Prostate gland (tissue), 2 donors: ENCODE measurements around the gene LAMA3. TPM values are rescaled to one million over a fixed set of nuclear protein-coding genes. Genes with fewer than 3 reads are reported as not detected.

Source experiments
- DNase-seq: peaks from one replicate; pipeline ENCODE4 v3.0.0-alpha.2; 2019; ENCODE audit warnings: low spot score
- H3K27ac ChIP-seq, 2 donors: fragments of 200-600 bp; sonication (generic); 2 replicates each; pipeline ENCODE4 v1.5.1; 2017 to 2019
- H3K27me3 ChIP-seq: fragments of 200-600 bp; sonication (generic); replicated peaks from 2 replicates; pipeline ENCODE4 v1.5.1; 2019; ENCODE audit not compliant: insufficient read depth
- H3K36me3 ChIP-seq, 2 donors: fragments of 200-600 bp; sonication (generic); 1 replicate in 1 of 2; 2 replicates in 1 of 2; pipeline versions ENCODE4 v1.5.1 to v1.8.1; 2017 to 2019
- H3K4me1 ChIP-seq: fragments of 200-600 bp; sonication (generic); replicated peaks from 2 replicates; pipeline ENCODE4 v1.5.1; 2019
- H3K4me3 ChIP-seq, 2 donors: fragments of 200-600 bp; sonication (generic); 2 replicates each; pipeline ENCODE4 v1.5.1; 2017 to 2019
- H3K9me3 ChIP-seq: fragments of 200-600 bp; sonication (generic); 2 replicates; pipeline ENCODE4 v1.5.1; 2017
- CTCF ChIP-seq, 4 experiments: fragments of 200-600 bp in 2 of 4; fragments of 450-650 bp in 2 of 4; sonication (generic) in 2 of 4; IDR thresholded peaks; 1 replicate in 3 of 4; 2 replicates in 1 of 4; pipeline ENCODE4 v1.5.1; 2016 to 2019; ENCODE audit warnings: antibody characterized with exemption in 4 of 4, mild to moderate bottlenecking in 2 of 4, moderate library complexity in 2 of 4
- POLR2A ChIP-seq: fragments of 450-650 bp; IDR thresholded peaks from one replicate; pipeline ENCODE4 v1.6.1; 2016; ENCODE audit warnings: antibody characterized with exemption, mild to moderate bottlenecking
- POLR2AphosphoS5 ChIP-seq: sonication (generic); formaldehyde crosslinking; IDR thresholded peaks from one replicate; pipeline ENCODE4 v1.6.1; 2017; ENCODE audit warnings: antibody characterized with exemption
- WGBS: methylation state at CpG from one replicate; pipeline ENCODE4 v1.1.5; 2018; 5-methylcytosine and 5-hydroxymethylcytosine counted together
- intact Hi-C: fragments of 100-400 bp; cut with DNase I; formaldehyde crosslinking; loops from one replicate; pipeline ENCODE4 v1.14.2; 2022
- total RNA-seq, 2 donors: library from RNA; depleted of rRNA; stranded (reverse); fragments of >200 nt; gene quantifications; one replicate each; pipeline ENCODE4 v1.1.0, GENCODE V29; 2016

The LAMA3 gene
- total RNA-seq, 2 donors from 2014 or later: 31.3 to 35.9 TPM

DNA sequence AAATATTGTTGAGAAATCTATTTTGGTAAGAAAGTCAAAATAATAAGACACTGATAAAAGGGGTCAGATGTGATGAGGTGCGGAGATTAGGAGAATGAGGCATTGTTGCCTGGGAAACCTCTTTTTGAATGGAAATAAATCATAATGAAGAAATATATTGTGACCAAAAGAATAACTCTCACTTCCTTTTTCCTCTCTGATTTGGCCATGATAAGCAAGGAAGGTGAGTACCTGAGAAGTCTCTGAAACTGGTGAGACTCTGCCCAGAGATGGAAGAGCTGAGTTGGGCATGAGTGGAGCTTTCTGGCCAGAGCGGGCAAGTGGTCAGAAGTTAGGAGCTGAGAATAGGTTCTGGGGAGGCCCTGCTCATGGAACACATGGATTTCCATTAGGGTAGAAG, 11.8 kb downstream of the LAMA3 start:
- Histone ChIP-seq H3K9me3 (no peaks in the 10 kb centered on the region), H3K36me3 (no peaks in the 10 kb centered on the region), H3K27ac (no peak overlapping the region), H3K27me3 (no peaks in the 10 kb centered on the region), H3K4me3 (no peak overlapping the region), H3K4me1 (no peaks in the 10 kb centered on the region)
- intact Hi-C loops: loop anchor here (5.0 kb wide), 1 partner anchor 111 kb away; no protein-coding TSS in a partner anchor
- no peak for TF ChIP-seq POLR2AphosphoS5
- no peak for TF ChIP-seq CTCF (IDR thresholded peaks at IDR 0.05)
- no peak for TF ChIP-seq POLR2A
- no peak for DNase-seq
- 47% methylated on average over 2 of the region's 2 CpGs for WGBS

- 96% methylated on average over 8 of the region's 8 CpGs for WGBS
- Histone ChIP-seq H3K9me3 (no peaks in the 10 kb centered on the region), H3K36me3 (no peaks in the 10 kb centered on the region), H3K4me3 (no peak overlapping the region), H3K27ac (no peak overlapping the region), H3K27me3 (no peaks in the 10 kb centered on the region), H3K4me1 (no peaks in the 10 kb centered on the region)
- DNase-seq: no peak
- intact Hi-C loops: loop anchor here (5.0 kb wide), 1 partner anchor 111 kb away; no protein-coding TSS in a partner anchor
- no peak for TF ChIP-seq POLR2A
- TF ChIP-seq POLR2AphosphoS5: no peak
- no peak for TF ChIP-seq CTCF (IDR thresholded peaks at IDR 0.05)
Measured at GRCh38 chr18:23701544-23702064, 12.4 kb downstream of the LAMA3 start.

DNA sequence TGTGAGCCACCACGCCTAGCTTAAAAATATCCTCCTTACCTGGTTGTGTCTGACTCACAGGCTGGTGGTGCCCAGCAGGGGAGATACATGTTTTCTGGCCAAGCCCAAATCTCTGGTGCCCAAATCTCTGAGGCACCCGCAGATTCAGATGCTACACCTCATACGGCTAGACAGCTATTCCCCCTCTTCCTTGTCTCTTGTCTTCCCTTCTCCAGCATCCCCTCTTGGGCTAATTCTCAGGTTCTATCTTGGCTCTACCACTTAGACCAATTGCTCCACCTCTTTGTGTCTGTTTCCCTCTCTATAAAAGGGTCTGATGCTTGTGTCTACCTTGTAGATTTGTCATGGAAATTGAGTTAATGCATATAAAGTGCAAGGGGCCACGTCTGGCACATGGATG, 13.4 kb downstream of the LAMA3 start:
- H3K4me1 ChIP-seq: no peaks in the 10 kb centered on the region
- no peak overlapping the region for H3K4me3 ChIP-seq
- DNase-seq: no peak
- intact Hi-C loops: loop anchor here (1.0 to 5.0 kb wide), 2 partner anchors 80 to 110 kb away; no protein-coding TSS in a partner anchor
- H3K27ac ChIP-seq: no peak overlapping the region
- WGBS: 81% methylated on average over 4 of the region's 4 CpGs
- no peaks in the 10 kb centered on the region for H3K36me3 ChIP-seq
- H3K27me3 ChIP-seq: no peaks in the 10 kb centered on the region
- H3K9me3 ChIP-seq: no peaks in the 10 kb centered on the region
- TF ChIP-seq CTCF (IDR thresholded peaks at IDR 0.05) (no peak), POLR2AphosphoS5 (no peak), POLR2A (no peak)

GRCh38 chr18:23703057-23703986, 14.1 kb downstream of the LAMA3 start:
- Histone ChIP-seq H3K9me3 (no peaks in the 10 kb centered on the region), H3K4me1 (no peaks in the 10 kb centered on the region), H3K36me3 (no peaks in the 10 kb centered on the region), H3K4me3 (no peak overlapping the region), H3K27me3 (no peaks in the 10 kb centered on the region), H3K27ac (no peak overlapping the region)
- whole genome bisulfite sequencing: 52% methylated on average over 6 of the region's 6 CpGs
- TF ChIP-seq POLR2A: no peak
- peak; percentile 47 for TF ChIP-seq POLR2AphosphoS5
- peak in 3 of 4 experiments; percentile 59 to 84 (median 82) for TF ChIP-seq CTCF (IDR thresholded peaks at IDR 0.05)
- intact Hi-C loops: loop anchor here (1.0 to 5.0 kb wide), 2 partner anchors 81 to 109 kb away; no protein-coding TSS in a partner anchor
- DNase-seq: peak; percentile 57
